GM18907 (cell line): ENCODE results near the gene B4GALT5.
"Not testable (repeated sequence)": the region's sequence is repeated elsewhere in the genome, so short reads cannot be mapped to it uniquely, and the experiment has no call there.

Experiments used
- ATAC-seq: cut with Tn5 transposase; IDR thresholded peaks from one replicate; pipeline ENCODE4 v1.9.1; 2021; ENCODE audit warnings: mild to moderate bottlenecking, moderate library complexity; ENCODE audit not compliant: unreplicated experiment

The B4GALT5 gene, protein sequence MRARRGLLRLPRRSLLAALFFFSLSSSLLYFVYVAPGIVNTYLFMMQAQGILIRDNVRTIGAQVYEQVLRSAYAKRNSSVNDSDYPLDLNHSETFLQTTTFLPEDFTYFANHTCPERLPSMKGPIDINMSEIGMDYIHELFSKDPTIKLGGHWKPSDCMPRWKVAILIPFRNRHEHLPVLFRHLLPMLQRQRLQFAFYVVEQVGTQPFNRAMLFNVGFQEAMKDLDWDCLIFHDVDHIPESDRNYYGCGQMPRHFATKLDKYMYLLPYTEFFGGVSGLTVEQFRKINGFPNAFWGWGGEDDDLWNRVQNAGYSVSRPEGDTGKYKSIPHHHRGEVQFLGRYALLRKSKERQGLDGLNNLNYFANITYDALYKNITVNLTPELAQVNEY

GRCh38 chr20:49713753-49714712 is at the start of gene B4GALT5:
B4GALT5 (minus strand) TSS chr20:49713878; CDS start chr20:49713690, 188 bp downstream.
- peak; percentile 75 for ATAC-seq

DNA sequence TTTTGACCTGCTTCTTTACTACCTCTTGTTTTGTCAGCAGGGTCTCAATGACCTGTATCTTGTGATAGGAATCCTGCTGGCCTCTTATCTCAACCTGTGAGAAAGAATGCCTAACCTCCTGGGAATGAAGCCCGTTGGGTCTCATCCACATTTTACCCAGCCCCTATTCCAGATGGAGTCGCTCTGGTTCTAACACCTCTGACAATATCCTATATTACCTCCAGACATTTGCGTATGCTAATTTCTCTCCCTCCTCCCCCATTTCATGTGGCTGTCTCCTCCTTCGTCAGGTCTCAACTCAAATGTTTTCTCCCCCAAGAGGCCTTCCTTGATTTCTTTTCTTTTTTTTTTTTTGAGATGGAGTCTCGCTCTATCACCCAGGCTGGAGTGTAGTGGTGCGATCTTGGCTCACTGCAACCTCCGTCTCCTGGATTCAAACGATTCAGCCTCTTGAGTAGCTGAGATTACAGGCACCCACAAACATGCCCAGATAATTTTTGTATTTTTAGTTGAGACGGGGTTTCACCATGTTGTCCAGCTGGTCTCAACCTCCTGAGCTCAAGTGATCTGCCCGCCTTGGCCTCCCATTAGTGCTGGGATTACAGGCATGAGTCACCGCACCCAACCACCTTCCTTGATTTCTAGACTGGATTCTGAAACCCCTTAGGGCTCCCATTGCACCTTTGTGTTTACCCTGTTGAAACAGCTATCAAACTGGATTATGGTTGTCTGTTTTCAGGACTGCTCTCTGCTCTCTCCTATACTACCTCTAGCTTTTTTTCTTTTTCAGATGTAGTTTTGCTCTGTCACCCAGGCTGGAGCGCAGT is 49.5 kb upstream of the B4GALT5 start:
- no peak for ATAC-seq

DNA sequence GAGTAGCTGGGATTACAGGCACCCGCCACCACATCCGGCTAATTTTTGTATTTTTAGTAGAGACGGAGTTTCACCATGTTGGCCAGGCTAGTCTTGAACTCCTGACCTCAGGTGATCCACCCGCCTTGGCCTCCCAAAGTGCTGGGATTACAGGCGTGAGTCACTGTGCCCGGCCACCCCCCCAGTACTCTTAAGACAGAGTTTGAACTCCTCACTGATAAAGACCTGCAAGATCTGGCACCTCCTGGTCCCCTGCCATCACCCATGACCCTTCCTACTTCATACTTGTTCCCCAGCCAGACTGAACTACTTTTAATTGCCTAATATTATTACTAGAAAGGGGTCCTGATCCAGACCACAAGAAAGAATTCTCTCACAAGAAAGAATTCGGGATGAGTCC is 48.2 kb upstream of the B4GALT5 start:
- not testable (repeated sequence) for ATAC-seq

GRCh38 chr20:49759266-49759950 is 45.7 kb upstream of the B4GALT5 start:
- ATAC-seq = no peak

GRCh38 chr20:49758781-49759180 is 45.1 kb upstream of the B4GALT5 start:
- ATAC-seq = no peak

DNA sequence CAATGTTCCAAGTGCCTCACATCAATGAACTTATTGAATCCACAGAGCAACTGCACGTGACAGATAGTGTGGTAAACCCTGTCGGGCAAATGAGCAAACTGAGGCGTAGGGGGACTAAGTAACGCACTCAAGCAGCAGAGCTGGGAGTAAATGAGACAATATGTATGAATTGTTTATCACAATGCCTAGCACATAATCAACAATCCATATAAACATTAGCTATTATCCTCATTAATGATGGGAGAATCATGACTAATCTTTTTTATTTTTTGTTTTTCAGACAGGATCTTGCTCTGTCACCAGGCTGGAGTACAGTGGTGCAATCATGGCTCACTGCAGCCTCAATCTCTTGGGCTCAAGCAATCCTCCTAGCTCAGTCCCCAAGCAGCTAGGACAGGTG is 43.9 kb upstream of the B4GALT5 start:
- ATAC-seq = no peak

GRCh38 chr20:49756241-49756640 is 42.6 kb upstream of the B4GALT5 start:
- no peak for ATAC-seq

- ATAC-seq = no peak
Observed at GRCh38 chr20:49754596-49754995, 40.9 kb upstream of the B4GALT5 start.

DNA sequence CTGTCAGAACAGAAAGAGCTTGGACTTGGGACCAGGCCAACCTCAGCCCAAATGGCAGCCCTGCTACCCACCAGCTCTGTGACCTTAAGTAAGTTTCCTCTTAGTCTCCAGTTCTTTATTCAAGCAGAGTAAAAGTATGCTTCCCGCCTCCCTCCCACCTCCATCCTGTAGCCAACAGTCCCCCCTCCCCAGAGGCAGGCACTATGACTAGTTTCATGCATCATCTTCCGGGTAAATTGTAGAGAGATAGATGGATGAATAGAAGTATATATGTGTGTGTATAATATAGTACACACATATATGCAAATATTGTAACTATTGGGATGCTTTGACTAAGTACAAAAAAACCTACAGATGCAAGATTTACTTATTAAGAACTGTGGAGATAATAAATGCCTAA is 39.5 kb upstream of the B4GALT5 start:
- no peak for ATAC-seq

DNA sequence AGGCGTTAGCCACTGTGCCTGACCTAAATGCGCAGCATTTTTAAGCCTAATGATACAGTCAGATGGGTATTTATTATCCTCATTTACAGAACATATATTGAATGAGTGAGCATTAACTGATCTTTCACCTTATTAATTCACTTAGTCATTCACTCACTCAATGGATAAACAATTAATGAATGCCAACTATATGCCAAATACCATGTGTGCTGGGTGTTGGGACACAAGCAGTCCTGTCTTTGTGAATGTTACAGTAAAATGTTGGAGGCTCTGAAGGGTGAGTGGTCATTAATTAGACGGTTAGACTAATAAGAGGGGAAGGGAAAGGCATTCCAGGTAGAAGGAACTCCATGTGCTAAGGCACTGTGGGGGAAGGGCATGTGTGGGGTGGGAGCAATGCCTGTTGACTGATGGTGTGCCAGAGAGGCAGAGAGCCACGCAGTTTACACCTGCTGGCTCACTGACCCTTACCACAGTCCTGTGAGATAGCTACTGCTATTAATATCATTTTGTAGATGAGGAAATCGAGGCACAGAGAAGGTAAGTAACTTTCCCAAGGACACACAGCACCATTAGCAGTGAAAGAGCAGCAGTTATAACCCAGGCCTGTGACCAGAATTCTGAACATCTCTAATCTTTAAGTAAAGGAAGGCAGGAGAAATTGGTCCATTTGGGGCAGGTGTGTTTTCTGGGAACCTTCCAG is 38.7 kb upstream of the B4GALT5 start:
- ATAC-seq = no peak

DNA sequence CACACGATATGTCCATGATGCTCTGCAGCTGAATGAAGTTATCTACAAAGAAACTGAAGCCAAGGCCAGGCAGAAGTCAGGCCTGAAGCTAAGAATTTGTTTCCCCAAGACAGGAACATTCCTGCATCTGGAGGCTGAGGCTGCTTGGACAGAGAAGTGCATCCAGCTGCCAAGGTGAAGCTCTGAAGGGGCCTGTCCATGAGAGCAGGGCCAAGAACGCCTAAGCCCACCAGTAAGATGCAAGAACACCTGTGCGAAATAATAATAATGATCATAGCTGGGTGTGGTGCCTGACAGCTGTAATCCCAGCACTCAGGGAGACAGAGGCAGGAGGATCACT is 37.7 kb upstream of the B4GALT5 start:
- ATAC-seq = no peak

GRCh38 chr20:49750611-49751396 is 37.1 kb upstream of the B4GALT5 start:
- ATAC-seq = peak; percentile 82

GRCh38 chr20:49749625-49750024 is 35.9 kb upstream of the B4GALT5 start:
- ATAC-seq = no peak

GRCh38 chr20:49748525-49748838 is 34.8 kb upstream of the B4GALT5 start:
- no peak for ATAC-seq

- ATAC-seq = no peak
Observed at GRCh38 chr20:49747707-49748524, 34.2 kb upstream of the B4GALT5 start.

DNA sequence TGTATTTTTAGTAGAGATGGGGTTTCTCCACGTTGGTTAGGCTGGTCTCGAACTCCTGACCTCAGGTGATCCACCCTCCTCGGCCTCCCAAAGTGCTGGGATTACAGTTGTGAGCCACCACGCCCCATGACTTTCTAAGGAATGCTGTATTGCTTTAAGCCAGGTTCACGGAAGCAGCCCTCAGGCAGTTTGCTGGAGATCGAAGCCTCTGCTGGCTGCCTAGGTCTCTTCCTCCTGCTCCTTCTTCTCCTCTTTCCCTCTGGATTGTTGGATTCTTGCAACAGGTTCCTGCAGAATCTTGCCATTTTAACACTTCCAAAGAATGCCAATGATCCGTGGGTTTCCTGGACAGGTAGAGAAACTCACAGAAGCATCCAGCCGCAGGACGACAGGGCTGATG is 29.3 kb upstream of the B4GALT5 start:
- no peak for ATAC-seq

DNA sequence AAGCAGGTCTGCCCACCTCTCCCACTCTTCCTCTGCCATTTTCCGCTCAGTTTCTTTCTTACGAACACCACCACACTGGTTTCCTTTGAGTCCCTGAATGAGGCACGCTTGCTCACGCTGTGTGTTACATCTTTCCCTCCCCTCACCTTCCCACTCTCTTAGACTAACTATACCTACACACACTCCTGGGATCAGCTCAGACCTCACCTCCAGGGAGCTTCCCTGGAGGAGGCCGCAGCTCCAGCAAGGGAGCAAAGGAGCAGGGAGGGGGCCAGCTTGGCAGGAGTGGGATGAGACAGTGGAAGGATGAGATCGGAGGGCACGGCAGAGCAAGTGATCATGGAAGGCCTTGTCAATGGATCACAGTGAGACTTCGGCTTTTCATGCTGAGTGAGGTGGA is 28.3 kb upstream of the B4GALT5 start:
- ATAC-seq = no peak

DNA sequence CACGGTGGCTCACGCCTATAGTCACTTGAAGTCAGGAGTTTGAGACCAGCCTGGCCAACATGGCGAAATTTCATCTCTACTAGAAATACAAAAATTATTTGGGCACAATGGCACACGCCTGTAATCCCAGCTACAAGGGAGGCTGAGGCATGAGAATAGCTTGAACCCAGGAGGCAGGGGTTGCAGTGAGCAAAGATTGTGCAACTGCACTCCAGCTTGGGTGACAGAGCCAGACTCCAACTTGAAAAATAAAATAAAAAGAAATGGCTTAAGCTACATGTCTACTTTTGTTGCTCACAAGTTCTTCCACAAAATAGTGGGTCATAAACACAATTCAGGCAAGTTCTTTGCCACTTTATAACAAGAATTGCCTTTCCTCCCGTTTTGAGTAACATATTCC is 27.1 kb upstream of the B4GALT5 start:
- ATAC-seq = no peak
